H9 (cell line): Measurements from ENCODE around the gene HASPIN. TPM values are rescaled to one million over a fixed set of nuclear protein-coding genes. Genes with fewer than 3 reads are reported as not detected.
"Not testable (repeated sequence)": the region's sequence is repeated elsewhere in the genome, so short reads cannot be mapped to it uniquely, and the experiment has no call there.

Source experiments
- DNase-seq: peaks from one replicate; pipeline ENCODE4 v3.0.0-alpha.2; 2017
- H2AFZ ChIP-seq: one replicate; pipeline ENCODE4 v1.6.1; 2013; ENCODE audit warnings: mild to moderate bottlenecking, low read length, control low read depth, moderate library complexity
- H2AK5ac ChIP-seq: 2 replicates; pipeline ENCODE4 v1.6.1; 2013; ENCODE audit warnings: low read length, control low read depth, mixed read lengths; ENCODE audit not compliant: insufficient read length
- H2BK120ac ChIP-seq: one replicate; pipeline ENCODE4 v1.6.1; 2013; ENCODE audit warnings: low read depth, mild to moderate bottlenecking, low read length, control low read depth, inconsistent platforms; ENCODE audit not compliant: poor library complexity, severe bottlenecking
- H2BK12ac ChIP-seq: 2 replicates; pipeline ENCODE4 v1.6.1; 2013; ENCODE audit warnings: low read length, control low read depth, mixed read lengths, low read depth; ENCODE audit not compliant: insufficient read length
- H2BK15ac ChIP-seq: 2 replicates; pipeline ENCODE4 v1.6.1; 2013; ENCODE audit warnings: low read depth, low read length, control low read depth
- H2BK20ac ChIP-seq: one replicate; pipeline ENCODE4 v1.6.1; 2013; ENCODE audit warnings: low read depth, mild to moderate bottlenecking, low read length, control low read depth, inconsistent platforms; ENCODE audit not compliant: poor library complexity, severe bottlenecking
- H2BK5ac ChIP-seq: 2 replicates; pipeline ENCODE4 v1.6.1; 2013; ENCODE audit warnings: low read length, control low read depth, mixed read lengths; ENCODE audit not compliant: insufficient read length
- H3K14ac ChIP-seq: 2 replicates; pipeline ENCODE4 v1.6.1; 2013; ENCODE audit warnings: low read length, control low read depth; ENCODE audit not compliant: insufficient read depth
- H3K18ac ChIP-seq: 2 replicates; pipeline ENCODE4 v1.6.1; 2013; ENCODE audit warnings: low read depth, mild to moderate bottlenecking, mixed read lengths, low read length, control low read depth; ENCODE audit not compliant: insufficient read length
- H3K23ac ChIP-seq: 2 replicates; pipeline ENCODE4 v1.6.1; 2013; ENCODE audit warnings: low read length, control low read depth, mixed read lengths, low read depth; ENCODE audit not compliant: insufficient read length
- H3K23me2 ChIP-seq: 2 replicates; pipeline ENCODE4 v1.6.1; 2013; ENCODE audit warnings: low read depth, mild to moderate bottlenecking, mixed read lengths, low read length, control low read depth; ENCODE audit not compliant: insufficient read length, poor library complexity, severe bottlenecking
- H3K27ac ChIP-seq: 2 replicates; pipeline ENCODE4 v1.5.1; 2013; ENCODE audit warnings: low read length, control low read depth, mixed read lengths, low read depth; ENCODE audit not compliant: insufficient read length
- H3K27me3 ChIP-seq: 2 replicates; pipeline ENCODE4 v1.6.1; 2013; ENCODE audit warnings: low read length, control low read depth, inconsistent platforms; ENCODE audit not compliant: insufficient read depth
- H3K4ac ChIP-seq: 2 replicates; pipeline ENCODE4 v1.6.1; 2013; ENCODE audit warnings: low read depth, mild to moderate bottlenecking, control low read depth, inconsistent platforms, low read length, moderate library complexity
- H3K4me1 ChIP-seq: 2 replicates; pipeline ENCODE4 v1.6.1; 2013; ENCODE audit warnings: low read length, control low read depth, inconsistent platforms; ENCODE audit not compliant: insufficient read depth
- H3K4me2 ChIP-seq: 2 replicates; pipeline ENCODE4 v1.6.1; 2013; ENCODE audit warnings: low read length, control low read depth, mixed read lengths; ENCODE audit not compliant: insufficient read length, insufficient read depth
- H3K56ac ChIP-seq: 2 replicates; pipeline ENCODE4 v1.6.1; 2013; ENCODE audit warnings: low read depth, mild to moderate bottlenecking, mixed read lengths, low read length, control low read depth; ENCODE audit not compliant: insufficient read length
- H3K79me1 ChIP-seq: 2 replicates; pipeline ENCODE4 v1.6.1; 2013; ENCODE audit warnings: low read depth, mild to moderate bottlenecking, moderate library complexity, low read length, control low read depth, inconsistent platforms; ENCODE audit not compliant: insufficient read depth, poor library complexity, severe bottlenecking
- H3K79me2 ChIP-seq: 2 replicates; pipeline ENCODE4 v1.6.1; 2013; ENCODE audit warnings: low read length, control low read depth, inconsistent platforms; ENCODE audit not compliant: insufficient read depth
- H3K9ac ChIP-seq: 2 replicates; pipeline ENCODE4 v1.6.1; 2013; ENCODE audit warnings: low read length, control low read depth, mixed read lengths; ENCODE audit not compliant: insufficient read length; ENCODE audit errors: extremely low read depth
- H3K9me3 ChIP-seq: one replicate; pipeline ENCODE4 v1.6.1; 2013; ENCODE audit warnings: low read depth, low read length, inconsistent platforms; ENCODE audit not compliant: control insufficient read depth
- H3T11ph ChIP-seq: one replicate; pipeline ENCODE4 v1.6.1; 2013; ENCODE audit warnings: mild to moderate bottlenecking, low read length, control low read depth, inconsistent platforms
- H4K20me1 ChIP-seq: one replicate; pipeline ENCODE4 v1.6.1; 2013; ENCODE audit not compliant: control insufficient read depth, insufficient read length, insufficient read depth
- H4K5ac ChIP-seq: 2 replicates; pipeline ENCODE4 v1.6.1; 2013; ENCODE audit warnings: low read depth, mild to moderate bottlenecking, mixed read lengths, low read length, control low read depth; ENCODE audit not compliant: insufficient read length
- H4K8ac ChIP-seq: replicated peaks from 2 replicates; pipeline ENCODE4 v1.6.1; 2013; ENCODE audit warnings: low read length, control low read depth, mixed read lengths, low read depth; ENCODE audit not compliant: insufficient read length
- H4K91ac ChIP-seq: 2 replicates; pipeline ENCODE4 v1.6.1; 2013; ENCODE audit warnings: low read depth, mild to moderate bottlenecking, moderate library complexity, mixed read lengths, low read length, control low read depth; ENCODE audit not compliant: insufficient read length
- H3K27ac Mint-ChIP-seq, 3 experiments: 2 replicates in 2 of 3; 3 replicates in 1 of 3; pipeline ENCODE4 v1.8.0; 2020 to 2021; ENCODE audit warnings: mixed read lengths in 3 of 3, mild to moderate bottlenecking in 1 of 3, moderate library complexity in 1 of 3
- H3K27me3 Mint-ChIP-seq: 2 replicates; pipeline ENCODE4 v1.8.0; 2021; ENCODE audit warnings: low read depth, mild to moderate bottlenecking, moderate library complexity, mixed read lengths
- H3K36me3 Mint-ChIP-seq, 3 experiments: 2 replicates in 2 of 3; 3 replicates in 1 of 3; pipeline ENCODE4 v1.8.0; 2020 to 2021; ENCODE audit warnings: low read depth in 3 of 3, mixed read lengths in 3 of 3; ENCODE audit not compliant: insufficient read depth in 1 of 3
- H3K4me1 Mint-ChIP-seq, 2 experiments: 2 replicates each; pipeline ENCODE4 v1.8.0; 2020; ENCODE audit warnings: mixed read lengths in 2 of 2
- H3K4me3 Mint-ChIP-seq, 2 experiments: 2 replicates in 1 of 2; 3 replicates in 1 of 2; pipeline ENCODE4 v1.8.0; 2020 to 2021; ENCODE audit warnings: mild to moderate bottlenecking in 2 of 2, mixed read lengths in 2 of 2, moderate library complexity in 1 of 2
- H3K9me3 Mint-ChIP-seq, 2 experiments: 2 replicates in 1 of 2; 3 replicates in 1 of 2; pipeline ENCODE4 v1.8.0; 2020; ENCODE audit warnings: mild to moderate bottlenecking in 2 of 2, mixed read lengths in 2 of 2, moderate library complexity in 1 of 2
- CTCF ChIP-seq: fragments of 200-600 bp; sonication (generic); conservative IDR thresholded peaks from 3 replicates; pipeline ENCODE4 v1.8.0; 2021; ENCODE audit warnings: antibody characterized with exemption, mild to moderate bottlenecking
- WGBS: extraction: QIAGEN DNeasy Blood & Tissue Kit; methylation state at CpG from one replicate; pipeline ENCODE4 v1.1.7; 2013; ENCODE audit warnings: missing lambda C conversion rate, low lambda C conversion rate, mixed read lengths; ENCODE audit not compliant: insufficient read length; ENCODE audit errors: extremely low coverage; 5-methylcytosine and 5-hydroxymethylcytosine counted together
- total RNA-seq: library from RNA; stranded (reverse); gene quantifications from 2 replicates; pipeline ENCODE4 v1.2.1, GENCODE V29; 2021

Gene HASPIN
- total RNA-seq, 1 experiment from 2014 or later: 26.6 TPM

GRCh38 chr17:3727041-3727440 lies 3.3 kb downstream of the HASPIN start:
- Histone ChIP-seq H3K14ac (no peak overlapping the region), H4K20me1 (no peaks in the 10 kb centered on the region), H4K91ac (no peak overlapping the region), H3K4me1 (no peaks in the 10 kb centered on the region; the same call in 1 of the 2 replicates), H3K27me3 (no peaks in the 10 kb centered on the region), H2BK5ac (no peak overlapping the region), H3K9ac (no peak overlapping the region), H3K18ac (no peak overlapping the region), H3K56ac (no peak overlapping the region), H2AFZ (no peak overlapping the region), H3T11ph (no peak overlapping the region), H3K4me2 (no peak overlapping the region), H4K8ac (no peak overlapping the region), H3K23ac (no peak overlapping the region), H4K5ac (no peak overlapping the region), H3K27ac (no peak overlapping the region), H2BK120ac (no peak overlapping the region), H3K23me2 (peaks cover 11% of the 10 kb centered on the region), H2BK20ac (no peak overlapping the region), H2BK15ac (no peak overlapping the region), H3K79me2 (peaks cover 8% of the 10 kb centered on the region; the same call in 1 of the 2 replicates), H3K79me1 (peaks cover 6% of the 10 kb centered on the region), H3K9me3 (no peaks in the 10 kb centered on the region), H2AK5ac (no peak overlapping the region), H3K4ac (no peak overlapping the region), H2BK12ac (no peak overlapping the region)
- no peak for TF ChIP-seq CTCF
- no CpG with 5 or more reads among the region's 2 CpGs for WGBS
- peaks cover 31 to 40% (median 38%) of the 10 kb centered on the region in 3 experiments for H3K36me3 Mint-ChIP-seq
- H3K27ac Mint-ChIP-seq: peak overlapping the region in 1 of 3 experiments; percentile 33; a peak in 1 of 7 replicates
- no peaks in the 10 kb centered on the region for H3K27me3 Mint-ChIP-seq
- H3K4me1 Mint-ChIP-seq: peaks cover 27 to 34% of the 10 kb centered on the region in 2 experiments
- no peak for DNase-seq
- H3K9me3 Mint-ChIP-seq: no peaks in the 10 kb centered on the region
- H3K4me3 Mint-ChIP-seq: no peak overlapping the region

GRCh38 chr17:3728099-3728498 lies 4.4 kb downstream of the HASPIN start:
- H3K27me3 Mint-ChIP-seq: not testable (repeated sequence)
- WGBS: no CpG with 5 or more reads among the region's 3 CpGs

More at GRCh38 chr17:3728099-3728498, 4.4 kb downstream of the HASPIN start:
- not testable (repeated sequence) for H2BK120ac ChIP-seq, H2BK20ac ChIP-seq, H3K27ac Mint-ChIP-seq, H3K9me3 ChIP-seq, H3K4me1 ChIP-seq, H3K56ac ChIP-seq, H3K4me3 Mint-ChIP-seq, H3K14ac ChIP-seq, H3K27ac ChIP-seq, H2AK5ac ChIP-seq, H3K9me3 Mint-ChIP-seq, H3K79me1 ChIP-seq, H4K8ac ChIP-seq, H4K91ac ChIP-seq, H3K4ac ChIP-seq, H3K4me2 ChIP-seq, H3K23ac ChIP-seq, H2BK12ac ChIP-seq, H3K9ac ChIP-seq, H3K27me3 ChIP-seq, H2BK15ac ChIP-seq, H4K20me1 ChIP-seq, H3K79me2 ChIP-seq, H3K18ac ChIP-seq, H2BK5ac ChIP-seq, H2AFZ ChIP-seq, H4K5ac ChIP-seq, DNase-seq, H3K23me2 ChIP-seq, H3T11ph ChIP-seq
- peaks cover 31 to 40% (median 38%) of the 10 kb centered on the region in 3 experiments; a peak in 6 of 7 replicates for H3K36me3 Mint-ChIP-seq
- peaks cover 23 to 26% of the 10 kb centered on the region in 2 experiments for H3K4me1 Mint-ChIP-seq
